Stimulated activated CD8-positive, alpha-beta memory T cell treated with anti-CD3 and anti-CD28 coated beads, Interleukin-4, amount 100 ng/mL, for 1 hour (primary cell): Measurements from ENCODE around the gene GOLPH3L.
"Not testable (repeated sequence)": the region's sequence is repeated elsewhere in the genome, so short reads cannot be mapped to it uniquely, and the experiment has no call there.

Source experiments
- DNase-seq, 2 donors: peaks; one replicate each; pipeline ENCODE4 v3.0.0-alpha.2; 2020; ENCODE audit warnings: low read depth in 2 of 2, low spot score in 1 of 2

Gene GOLPH3L

DNA sequence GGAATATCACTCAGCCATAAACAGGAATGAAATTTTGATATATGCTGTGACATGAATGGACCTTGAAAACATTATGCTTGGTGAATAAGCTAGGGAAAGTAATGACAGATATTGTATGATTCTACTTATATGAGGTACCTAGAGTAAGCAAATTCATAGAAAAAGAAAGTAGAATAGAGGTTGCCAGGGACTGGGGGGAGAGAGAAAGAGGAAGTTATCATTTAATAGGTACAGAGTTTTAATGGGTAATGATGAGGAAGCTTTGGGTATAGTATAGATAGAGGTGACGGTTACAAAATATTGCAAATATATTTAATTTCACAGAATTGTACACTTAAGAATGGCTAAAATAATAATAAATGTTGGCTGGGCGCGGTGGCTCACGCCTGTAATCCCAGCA, 36.4 kb downstream of the GOLPH3L start:
- no peak for DNase-seq

DNA sequence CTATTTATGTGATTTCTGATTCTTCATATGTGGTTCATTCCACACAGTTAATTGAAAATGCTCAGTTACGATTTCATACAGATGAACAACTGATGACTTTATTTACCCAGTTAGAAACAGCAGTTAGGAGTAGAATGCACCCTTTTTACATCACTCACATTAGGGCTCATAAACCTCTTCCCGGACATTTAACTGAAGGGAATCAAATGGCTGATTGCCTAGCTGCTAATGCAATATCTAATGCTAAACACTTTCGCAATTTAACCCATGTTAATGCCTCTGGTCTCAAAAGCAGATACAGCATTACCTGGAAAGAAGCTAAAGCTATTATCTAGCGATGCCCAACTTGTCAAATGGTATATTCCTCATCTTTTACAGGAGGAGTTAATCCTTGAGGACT, 39.9 kb downstream of the GOLPH3L start:
- not testable (repeated sequence) for DNase-seq

- DNase-seq = not testable (repeated sequence)
These were observed 42.3 kb downstream of the GOLPH3L start for GRCh38 chr1:150654635-150655034.

DNA sequence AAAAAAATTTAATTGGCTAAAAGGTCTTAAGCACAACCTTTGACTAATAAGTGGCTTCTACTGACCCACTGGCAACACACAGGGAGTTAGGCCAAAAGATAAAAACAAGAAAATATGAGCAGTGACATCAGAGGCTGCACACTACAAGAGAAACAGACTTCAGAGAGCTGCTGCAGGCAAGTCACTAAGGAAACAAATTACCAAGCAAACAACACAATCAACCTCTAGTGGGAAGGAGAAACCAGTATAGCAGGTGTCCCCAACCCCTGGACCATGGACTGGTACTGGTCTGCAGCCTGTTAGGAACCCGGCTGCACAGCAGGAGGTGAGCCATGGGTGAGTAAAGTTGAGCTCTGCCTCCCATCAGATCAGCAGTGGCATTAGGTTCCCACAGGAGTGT, 46.8 kb downstream of the GOLPH3L start:
- no peak for DNase-seq

DNA sequence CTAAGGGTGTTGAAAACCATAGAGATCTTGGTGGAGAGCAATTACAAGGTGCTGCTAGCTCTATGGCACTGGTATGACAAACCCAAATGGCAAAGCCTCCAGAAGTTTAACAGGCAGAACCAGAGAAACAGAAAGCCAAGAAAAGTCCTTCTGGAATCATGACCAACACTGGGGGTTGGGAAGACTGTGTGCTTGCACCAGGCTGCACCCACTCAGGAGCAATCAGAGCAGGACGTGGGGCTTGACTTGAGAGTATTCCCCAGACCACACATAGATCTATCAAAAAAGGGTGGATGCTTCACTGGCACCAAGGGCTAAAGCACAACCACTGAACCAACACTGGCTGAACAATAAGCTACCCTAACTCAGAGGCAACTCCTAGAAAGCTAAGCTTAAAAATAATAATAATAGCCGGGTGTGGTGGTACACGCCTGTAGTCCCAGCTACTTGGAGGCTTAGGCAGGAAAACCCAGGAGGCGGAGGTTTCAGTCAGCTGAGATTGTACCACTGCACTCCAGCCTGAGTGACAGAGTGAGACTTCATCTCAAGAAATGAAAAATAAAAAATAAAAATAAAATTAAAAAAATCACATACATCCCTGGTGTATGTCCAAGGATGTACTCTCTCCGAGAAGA, 47.4 kb downstream of the GOLPH3L start:
- DNase-seq = no peak

DNA sequence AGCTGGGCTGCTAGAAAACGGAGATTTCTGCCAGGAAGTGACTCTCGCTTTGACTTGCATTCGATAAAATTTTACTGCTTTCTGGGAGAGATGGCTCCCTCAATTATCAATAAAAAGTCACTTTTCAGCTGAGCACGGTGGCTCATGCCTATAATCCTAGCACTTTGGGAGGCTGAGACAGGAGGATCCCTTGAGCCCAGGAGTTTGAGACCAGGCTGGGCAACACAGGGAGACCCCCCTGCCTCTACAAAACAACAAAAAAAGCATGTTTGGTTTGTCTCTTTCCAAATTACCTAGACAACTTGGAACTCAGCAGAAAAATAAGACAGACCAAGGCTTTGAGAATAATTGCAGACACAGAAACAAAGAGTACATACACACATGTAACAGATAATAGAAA, 54.7 kb downstream of the GOLPH3L start:
- DNase-seq = no peak

DNA sequence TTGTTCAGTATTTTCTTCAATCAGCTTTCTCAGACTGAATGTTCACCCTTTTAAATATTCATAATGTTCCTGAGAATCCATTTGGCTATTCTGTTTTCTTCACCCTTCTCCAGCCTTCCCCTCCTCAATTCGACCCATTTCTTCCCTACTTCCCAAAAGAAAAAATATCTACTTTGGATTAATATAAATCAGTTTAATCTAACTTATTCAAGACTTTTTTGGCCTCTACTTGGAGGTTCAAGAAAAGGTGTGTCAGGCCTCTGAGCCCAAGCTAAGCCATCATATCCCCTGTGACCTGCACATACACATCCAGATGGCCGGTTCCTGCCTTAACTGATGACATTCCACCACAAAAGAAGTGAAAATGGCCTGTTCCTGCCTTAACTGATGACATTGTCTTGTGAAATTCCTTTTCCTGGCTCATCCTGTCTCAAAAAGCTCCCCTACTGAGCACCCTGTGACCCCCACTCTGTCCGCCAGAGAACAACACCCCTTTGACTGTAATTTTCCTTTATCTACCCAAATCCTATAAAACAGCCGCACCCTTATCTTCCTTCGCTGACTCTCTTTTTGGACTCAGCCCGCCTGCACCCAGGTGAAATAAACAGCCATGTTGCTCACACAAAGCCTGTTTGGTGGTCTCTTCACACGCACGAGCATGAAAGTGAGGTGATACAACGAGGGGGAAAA, 55.7 kb downstream of the GOLPH3L start:
- not testable (repeated sequence) for DNase-seq

GRCh38 chr1:150638430-150638829, 58.5 kb downstream of the GOLPH3L start:
- DNase-seq = not testable (repeated sequence)

- not testable (repeated sequence) for DNase-seq
These were observed 61.9 kb downstream of the GOLPH3L start for GRCh38 chr1:150634839-150635622.

DNA sequence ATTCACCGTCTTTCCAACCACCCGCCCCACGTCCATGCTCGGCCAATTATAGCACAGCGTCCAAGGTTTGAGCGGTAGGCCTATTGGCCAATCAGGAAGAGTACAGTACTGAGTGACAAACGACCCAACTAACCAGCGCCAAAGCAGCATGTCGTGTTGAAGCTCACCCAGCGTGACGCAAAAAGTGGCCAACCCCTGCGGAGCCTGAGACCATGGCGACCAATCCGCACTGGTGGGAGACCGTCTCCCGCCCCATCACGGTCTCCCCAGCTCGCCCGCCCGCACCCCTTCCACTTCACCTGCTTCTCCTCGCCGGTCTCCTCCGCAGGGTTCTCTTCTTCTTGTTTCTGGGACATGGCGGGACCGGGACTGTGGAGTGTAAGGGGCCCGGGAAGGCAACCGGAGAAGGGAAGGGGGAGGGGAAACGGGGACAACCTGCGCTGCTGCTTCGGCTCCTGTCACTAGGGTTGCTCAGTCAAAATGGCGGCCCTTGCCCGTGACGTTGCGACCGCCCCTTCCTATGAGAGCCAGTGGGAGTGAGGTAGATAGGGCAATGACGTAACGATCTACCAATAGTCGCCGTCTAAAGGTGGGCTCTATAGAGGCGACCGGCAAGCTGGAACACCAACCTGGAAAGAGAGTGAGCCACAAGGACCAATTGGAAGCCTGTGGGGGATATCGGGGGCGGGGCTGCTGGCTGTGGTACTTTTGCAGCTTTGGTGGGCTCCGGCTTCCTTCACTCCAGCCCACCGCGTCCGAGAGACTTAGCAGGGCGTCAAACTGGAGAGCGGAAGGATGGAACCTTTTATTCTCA, 67.6 kb downstream of the GOLPH3L start, which contains the start of gene ENSA:
Gene ENSA (minus strand): TSS at position 498 of the 814 bp plus-strand sequence. CDS start 142 bp downstream, at position 356.
- peak; percentile 86 to 91 for DNase-seq

GRCh38 chr1:150628766-150629114, 68.2 kb downstream of the GOLPH3L start:
- no peak for DNase-seq

DNA sequence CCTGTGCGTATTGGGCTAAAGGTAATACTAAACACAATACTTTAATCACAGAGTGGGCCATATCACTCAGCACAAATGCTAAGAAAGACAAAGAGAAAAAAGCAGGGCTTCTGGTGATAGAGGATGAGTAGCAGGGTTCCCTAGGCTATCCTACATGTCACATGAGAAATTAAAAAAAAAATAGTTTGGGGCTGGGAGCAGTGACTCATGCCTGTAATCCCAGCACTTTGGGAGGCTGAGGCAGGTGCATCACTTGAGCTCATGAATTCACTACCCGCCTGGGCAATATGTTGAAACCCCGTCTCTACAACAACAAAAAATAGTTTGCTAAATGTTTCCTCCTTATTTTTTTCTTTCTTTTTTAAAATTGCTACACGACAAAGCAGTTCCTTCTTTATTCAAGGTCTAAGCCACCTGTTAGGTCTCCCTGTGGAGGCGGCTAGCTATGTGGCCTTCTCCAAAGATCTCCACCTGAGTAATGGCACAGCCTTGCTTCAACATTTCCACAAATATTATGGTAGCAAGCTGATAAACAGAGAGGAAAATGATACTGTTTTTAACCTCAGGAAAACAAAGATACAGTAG, 69.0 kb downstream of the GOLPH3L start:
- no peak for DNase-seq

DNA sequence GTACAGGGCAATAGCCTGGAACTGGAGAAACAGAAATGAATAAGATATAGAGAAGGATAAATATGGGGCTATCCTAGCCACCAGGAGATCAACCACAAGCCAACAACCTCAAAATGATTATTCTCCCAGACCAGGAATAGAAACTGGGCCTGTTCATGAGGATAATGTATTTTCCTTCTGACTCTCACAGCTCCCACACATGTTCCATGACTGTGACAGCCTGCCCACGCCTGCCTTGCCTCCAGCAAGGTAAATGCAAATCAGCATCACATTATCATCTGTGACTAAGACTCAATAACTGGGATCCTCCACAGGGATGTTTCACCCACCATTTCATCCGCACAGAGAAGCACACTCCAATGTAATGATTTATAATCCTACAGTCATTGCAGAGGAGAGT, 70.8 kb downstream of the GOLPH3L start:
- DNase-seq = no peak

GRCh38 chr1:150624546-150624945, 72.4 kb downstream of the GOLPH3L start:
- not testable (repeated sequence) for DNase-seq

DNA sequence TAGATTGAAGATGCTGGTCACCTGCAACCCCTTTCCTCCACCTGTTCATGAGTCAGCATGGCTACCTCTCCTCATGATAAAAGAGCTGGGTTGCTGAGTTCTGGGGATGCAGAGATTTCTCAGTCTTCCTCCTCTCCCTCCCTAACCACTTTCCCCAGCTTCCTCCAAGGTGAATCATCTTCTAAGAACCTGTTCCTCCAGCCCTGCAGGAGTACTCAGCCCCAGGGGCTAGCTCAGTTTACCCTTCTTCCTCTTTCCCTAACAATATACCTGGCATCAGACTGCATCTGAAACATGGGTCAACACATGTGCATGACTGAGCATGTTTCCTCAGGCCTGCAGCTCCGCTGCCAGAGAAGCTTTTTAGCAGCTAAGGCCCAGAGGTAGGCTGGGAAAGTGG, 72.8 kb downstream of the GOLPH3L start:
- not testable (repeated sequence) for DNase-seq

DNA sequence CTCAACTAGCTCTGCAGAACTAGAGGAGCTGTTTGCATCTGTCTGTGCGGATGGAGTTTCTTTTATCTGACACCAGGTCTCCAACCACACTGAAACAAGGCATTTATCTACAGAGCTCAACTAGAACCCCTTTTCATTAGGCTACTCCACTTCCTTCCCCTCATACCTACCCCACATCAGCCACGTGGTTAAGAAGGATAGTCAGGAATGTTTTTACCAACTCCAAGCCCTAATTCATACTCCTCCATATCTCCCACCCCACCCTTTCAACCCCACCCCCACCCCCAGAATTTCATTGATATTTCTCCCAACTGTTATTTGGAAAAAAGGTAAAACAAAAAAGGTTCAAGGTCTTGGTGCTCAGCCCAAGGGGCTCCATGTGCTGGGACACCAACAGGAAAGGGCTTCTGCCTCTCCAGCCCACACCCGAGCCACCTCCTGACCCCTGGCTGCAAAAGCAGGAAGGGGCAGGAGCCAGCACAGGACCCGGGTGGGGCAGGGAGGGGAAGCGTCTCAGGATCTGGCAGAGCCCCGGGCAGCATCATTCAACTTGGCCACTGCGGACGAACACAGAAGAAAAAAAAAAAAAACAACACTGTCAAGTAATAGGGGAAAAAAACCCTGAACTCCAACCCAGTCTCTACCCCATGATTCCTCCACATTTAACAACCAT, 74.5 kb downstream of the GOLPH3L start:
- DNase-seq = no peak

- DNase-seq = peak in 1 of 2 donors; percentile 43
These were observed 75.3 kb downstream of the GOLPH3L start for GRCh38 chr1:150621497-150622302.

DNA sequence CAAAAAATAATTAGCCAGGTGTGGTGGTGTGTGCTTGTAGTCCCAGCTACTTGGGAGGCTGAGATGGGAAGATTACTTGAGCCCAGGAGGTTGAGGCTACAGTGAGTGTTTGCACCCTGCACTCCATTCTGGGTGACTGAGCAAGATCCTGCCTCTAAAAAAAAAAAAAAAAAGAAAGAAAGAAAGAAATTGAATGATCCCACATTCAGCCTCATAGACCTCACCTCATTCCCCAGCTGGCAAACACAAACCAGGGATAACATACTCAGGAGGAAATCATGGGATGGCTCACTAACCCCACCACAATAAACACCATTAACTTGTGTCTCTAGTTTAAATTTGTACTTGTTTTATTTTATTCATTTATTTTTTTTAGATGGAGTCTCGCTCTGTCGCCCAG, 76.0 kb downstream of the GOLPH3L start:
- DNase-seq = no peak
